K562 (cell line): ENCODE measurements around the gene ANK2. TPM values are rescaled to one million over a fixed set of nuclear protein-coding genes. Genes with fewer than 3 reads are reported as not detected.

Source experiments
- ATAC-seq: fragments of 200-7000 bp; cut with Tn5 transposase; 3 replicates; pipeline ENCODE4 v1.9.1; 2020; ENCODE audit warnings: moderate library complexity
- BruUV-seq: library from RNA; stranded (reverse); fragments of 400-500 nt; replicated peaks from 2 replicates; lab custom pipeline; 2021; lab: Mats Ljungman, UMichigan
- CTCF ChIA-PET: fragments of 300-600 bp; formaldehyde crosslinking; extraction: SDS; loops from one replicate; lab custom pipeline; 2021; ENCODE audit warnings: low intra/inter-chr PET ratio; lab: Yijun Ruan, JAX
- POLR2A ChIA-PET: fragments of 300-600, 350-650 bp; sonication (Branson Sonifier 250); formaldehyde crosslinking; extraction: SDS; loops from one replicate; lab custom pipeline; 2021; ENCODE audit warnings: antibody characterized with exemption, inconsistent platforms; lab: Yijun Ruan, JAX
- DNase-seq, 4 experiments: peaks; one replicate each; pipeline versions ENCODE4 v3.0.0 to v3.0.0-alpha.2; 2011 to 2018; ENCODE audit warnings: low spot score in 3 of 4, mixed read lengths in 3 of 4; ENCODE audit errors: extremely low read depth in 1 of 4
- FAIRE-seq: peaks from 2 replicates; lab custom pipeline; 2011; peaks lifted over from hg19 to GRCh38; lab: Jason Lieb, UNC
- H2AFZ ChIP-seq: 2 replicates; pipeline ENCODE4 v1.6.0; 2011; ENCODE audit warnings: low read depth, low read length, control low read depth, inconsistent platforms
- H3K27ac ChIP-seq: fragments of 200-600 bp; 3 replicates; pipeline ENCODE4 v1.8.0; 2011; ENCODE audit warnings: low read depth, mild to moderate bottlenecking, control low read depth, inconsistent platforms, low read length, moderate library complexity, mixed read lengths; ENCODE audit errors: extremely low read depth
- H3K27me3 ChIP-seq, 2 experiments: fragments of 300-600 bp in 1 of 2; 2 replicates in 1 of 2; 3 replicates in 1 of 2; pipeline versions ENCODE4 v1.6.0 to v1.8.0; 2011; ENCODE audit warnings: inconsistent platforms in 2 of 2, low read length in 2 of 2, mild to moderate bottlenecking in 1 of 2, mixed read lengths in 1 of 2, moderate library complexity in 1 of 2; ENCODE audit not compliant: control insufficient read depth in 2 of 2, insufficient read depth in 2 of 2
- H3K36me3 ChIP-seq: fragments of 300-600 bp; 3 replicates; pipeline ENCODE4 v1.8.0; 2011; ENCODE audit warnings: mild to moderate bottlenecking, low read length, inconsistent platforms; ENCODE audit not compliant: control insufficient read depth, insufficient read depth
- H3K4me1 ChIP-seq, 2 experiments: fragments of 200-600 bp in 1 of 2; replicated peaks in 1 of 2; 2 replicates in 1 of 2; 3 replicates in 1 of 2; pipeline versions ENCODE4 v1.5.1 to v1.8.0; 2011; ENCODE audit warnings: inconsistent platforms in 2 of 2, low read length in 2 of 2, mild to moderate bottlenecking in 1 of 2, mixed read lengths in 1 of 2, moderate library complexity in 1 of 2; ENCODE audit not compliant: control insufficient read depth in 2 of 2, insufficient read depth in 2 of 2
- H3K4me2 ChIP-seq: 2 replicates; pipeline ENCODE4 v1.6.1; 2011; ENCODE audit warnings: low read length, control low read depth, inconsistent platforms, mixed read lengths; ENCODE audit not compliant: insufficient read depth
- H3K4me3 ChIP-seq: fragments of 200-600 bp; sonication (generic), shearing (Covaris generic); 2 replicates; pipeline ENCODE4 v1.5.1; 2016; ENCODE audit warnings: control low read depth, inconsistent platforms
- H3K79me2 ChIP-seq: fragments of 200-600 bp; 3 replicates; pipeline ENCODE4 v1.8.0; 2011; ENCODE audit warnings: low read length, inconsistent platforms; ENCODE audit not compliant: control insufficient read depth, insufficient read depth
- H3K9ac ChIP-seq, 2 experiments: 2 replicates each; pipeline versions ENCODE4 v1.6.0 to v1.6.1; 2011; ENCODE audit warnings: low read depth in 2 of 2, low read length in 2 of 2, control low read depth in 1 of 2, inconsistent platforms in 1 of 2, mild to moderate bottlenecking in 1 of 2, mixed read lengths in 1 of 2; ENCODE audit not compliant: insufficient read depth in 1 of 2
- H3K9me1 ChIP-seq: one replicate; pipeline ENCODE4 v1.6.0; 2011; ENCODE audit warnings: inconsistent platforms, mild to moderate bottlenecking, low read length, moderate library complexity; ENCODE audit not compliant: control insufficient read depth, insufficient read depth
- H3K9me3 ChIP-seq: replicated peaks from 2 replicates; pipeline ENCODE4 v1.5.1; 2011; ENCODE audit warnings: low read depth, low read length, inconsistent platforms; ENCODE audit not compliant: control insufficient read depth, insufficient read depth
- H4K20me1 ChIP-seq: replicated peaks from 2 replicates; pipeline ENCODE4 v1.6.1; 2011; ENCODE audit warnings: low read length, inconsistent platforms, mixed read lengths; ENCODE audit not compliant: control insufficient read depth, insufficient read depth
- HNRNPH1 ChIP-seq: fragments of 200-400 bp; formaldehyde crosslinking; optimal IDR thresholded peaks from 2 replicates; pipeline ENCODE3; 2017; ENCODE audit warnings: low read depth, mild to moderate bottlenecking, low read length, moderate library complexity
- JUN ChIP-seq, 2 experiments: sonication (generic) in 1 of 2; formaldehyde crosslinking in 1 of 2; IDR thresholded peaks; 2 replicates each; pipeline versions ENCODE4 v1.6.1 to v1.8.0; 2012 to 2022; ENCODE audit warnings: borderline replicate concordance in 2 of 2, mild to moderate bottlenecking in 2 of 2, improper control_type of control experiment in 1 of 2, low read depth in 1 of 2, low read length in 1 of 2, missing genetic modification reagents in 1 of 2
- VEZF1 ChIP-seq: fragments of 200-800 bp; sonication (Bioruptor generic); IDR thresholded peaks from 2 replicates; pipeline ENCODE4 v1.6.1; 2017; ENCODE audit warnings: missing genetic modification characterization, missing compliant biosample characterization
- ZBTB5 ChIP-seq: fragments of 450-650 bp; IDR thresholded peaks from 2 replicates; pipeline ENCODE4 v1.6.1; 2017; ENCODE audit warnings: antibody characterized with exemption
- WGBS: fragments of 100-300 bp; shearing (Covaris generic); methylation state at CpG from one replicate; pipeline ENCODE4 v1.1.6; 2016; ENCODE audit warnings: low coverage, mixed read lengths; ENCODE audit not compliant: insufficient coverage; ENCODE audit errors: missing lambda C conversion rate; 5-methylcytosine and 5-hydroxymethylcytosine counted together
- in situ Hi-C: fragments of 300-500 bp; cut with MboI; formaldehyde crosslinking; loops from 4 replicates; pipeline ENCODE4 v1.15.0; 2018; ENCODE audit warnings: inconsistent platforms, mixed read lengths
- intact Hi-C: fragments of 100-400 bp; cut with micrococcal nuclease; formaldehyde crosslinking; loops from 2 replicates; pipeline ENCODE4 v1.14.2; 2022
- polyA plus RNA-seq, 8 experiments: library from polyadenylated mRNA; depleted of rRNA in 4 of 8; stranded (reverse) in 5 of 8; unstranded in 3 of 8; fragments of >200 nt; fragmentation: Nextera tagmentation in 2 of 8; fragmentation: Illumina TruSeq in 1 of 8; extraction: Ambion mirVana in 2 of 8; extraction: Trizol in 1 of 8; gene quantifications; 2 replicates each; pipeline versions ENCODE4 v1.2.1 to v1.2.3, GENCODE V29; 2011 to 2014; ENCODE audit warnings: inconsistent platforms in 1 of 8, missing spikeins in 1 of 8
- total RNA-seq, 7 experiments: library from RNA; depleted of rRNA in 6 of 7; stranded (reverse); fragments of >200 nt in 6 of 7; fragmentation: Illumina TruSeq in 2 of 7; extraction: Trizol in 2 of 7; gene quantifications; 2 replicates each; pipeline versions ENCODE4 v1.2.1 to v1.2.3, GENCODE V29; 2011 to 2021; ENCODE audit warnings: low replicate concordance in 1 of 7

ANK2 gene
- total and polyA plus RNA-seq, 9 of the 15 experiments (the other 6 are each of a cell fraction or from before 2014, with no cell fraction given), result 0.07 to 0.24 TPM; not detected in 7

- Histone ChIP-seq H3K4me3 (no peak overlapping the region), H3K9ac (no peak overlapping the region), H3K27ac (no peak overlapping the region), H3K9me1 (no peaks in the 10 kb centered on the region), H4K20me1 (no peaks in the 10 kb centered on the region), H3K36me3 (no peaks in the 10 kb centered on the region), H3K4me1 (no peaks in the 10 kb centered on the region), H3K4me2 (no peak overlapping the region), H3K9me3 (no peaks in the 10 kb centered on the region), H3K79me2 (no peaks in the 10 kb centered on the region), H2AFZ (no peak overlapping the region), H3K27me3 (no peaks in the 10 kb centered on the region)
- 0% methylated on average over 5 of the region's 5 CpGs for WGBS
- intact Hi-C loops, result no loop called here
- ChIA-PET CTCF (no interaction called here), POLR2A (interaction anchor here (0.5 kb wide), 1 partner anchor 38 kb away, joined by 4 read pairs; no protein-coding TSS in a partner anchor)
- no peak for TF ChIP-seq ZBTB5
- TF ChIP-seq JUN (IDR thresholded peaks at IDR 0.05; ENCODE audit: borderline replicate concordance, low read depth, low read length), result no peak
- TF ChIP-seq JUN (CRISPR knock-in tag; IDR thresholded peaks at IDR 0.05; ENCODE audit: borderline replicate concordance), result no peak
- no peak for TF ChIP-seq HNRNPH1
- no peak for TF ChIP-seq VEZF1 (CRISPR knock-in tag)
- in situ Hi-C loops, result no loop called here
- BruUV-seq, result no TSS peak
- FAIRE-seq, result no peak
- no peak for DNase-seq
- ATAC-seq, result no peak
Measured at GRCh38 chr4:113078066-113078465, 28.6 kb downstream of the ANK2 start.
